ENCODE results near the gene RUBCNL. TPM values are rescaled to one million over a fixed set of nuclear protein-coding genes. Genes with fewer than 3 reads are reported as not detected.

Gene RUBCNL
- total and polyA plus RNA-seq, 4 donors: 0.36 to 4.2 (median 0.96) TPM

DNA sequence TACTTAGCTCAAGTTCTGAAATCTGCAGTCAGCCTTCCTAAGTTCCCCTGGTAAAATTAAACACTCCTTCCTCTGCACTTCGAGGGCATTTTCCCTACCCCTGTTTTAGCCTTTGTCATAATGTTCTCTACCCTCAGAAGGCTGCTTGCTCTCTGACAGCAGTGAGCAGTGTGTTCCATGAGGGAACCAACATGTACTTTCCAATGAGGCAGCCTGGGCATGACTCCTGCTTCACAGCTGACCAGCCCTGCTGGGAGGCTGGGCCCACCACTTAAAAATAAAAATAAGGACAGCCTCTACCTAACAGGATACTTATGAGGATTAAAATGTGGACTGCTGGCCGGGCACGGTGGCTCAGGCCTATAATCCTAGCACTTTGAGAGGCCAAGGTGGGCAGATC lies 26.4 kb downstream of the RUBCNL start:
- peaks cover 0 to 3% (median 0%) of the 10 kb centered on the region in 4 donors for H3K27me3 ChIP-seq (ENCODE audit: control insufficient read depth in 4 of 4, insufficient read depth in 4 of 4, low read length in 3 of 4)
- no peak for TF ChIP-seq YY1 (IDR thresholded peaks at IDR 0.05)
- TF ChIP-seq, protein P1, sequence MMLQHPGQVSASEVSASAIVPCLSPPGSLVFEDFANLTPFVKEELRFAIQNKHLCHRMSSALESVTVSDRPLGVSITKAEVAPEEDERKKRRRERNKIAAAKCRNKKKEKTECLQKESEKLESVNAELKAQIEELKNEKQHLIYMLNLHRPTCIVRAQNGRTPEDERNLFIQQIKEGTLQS (IDR thresholded peaks at IDR 0.05): no peak
- no peak for TF ChIP-seq HNF4G (IDR thresholded peaks at IDR 0.05)
- TF ChIP-seq RXRA (IDR thresholded peaks at IDR 0.05): no peak
- TF ChIP-seq RAD21 (IDR thresholded peaks at IDR 0.05): no peak
- TF ChIP-seq, protein P2, sequence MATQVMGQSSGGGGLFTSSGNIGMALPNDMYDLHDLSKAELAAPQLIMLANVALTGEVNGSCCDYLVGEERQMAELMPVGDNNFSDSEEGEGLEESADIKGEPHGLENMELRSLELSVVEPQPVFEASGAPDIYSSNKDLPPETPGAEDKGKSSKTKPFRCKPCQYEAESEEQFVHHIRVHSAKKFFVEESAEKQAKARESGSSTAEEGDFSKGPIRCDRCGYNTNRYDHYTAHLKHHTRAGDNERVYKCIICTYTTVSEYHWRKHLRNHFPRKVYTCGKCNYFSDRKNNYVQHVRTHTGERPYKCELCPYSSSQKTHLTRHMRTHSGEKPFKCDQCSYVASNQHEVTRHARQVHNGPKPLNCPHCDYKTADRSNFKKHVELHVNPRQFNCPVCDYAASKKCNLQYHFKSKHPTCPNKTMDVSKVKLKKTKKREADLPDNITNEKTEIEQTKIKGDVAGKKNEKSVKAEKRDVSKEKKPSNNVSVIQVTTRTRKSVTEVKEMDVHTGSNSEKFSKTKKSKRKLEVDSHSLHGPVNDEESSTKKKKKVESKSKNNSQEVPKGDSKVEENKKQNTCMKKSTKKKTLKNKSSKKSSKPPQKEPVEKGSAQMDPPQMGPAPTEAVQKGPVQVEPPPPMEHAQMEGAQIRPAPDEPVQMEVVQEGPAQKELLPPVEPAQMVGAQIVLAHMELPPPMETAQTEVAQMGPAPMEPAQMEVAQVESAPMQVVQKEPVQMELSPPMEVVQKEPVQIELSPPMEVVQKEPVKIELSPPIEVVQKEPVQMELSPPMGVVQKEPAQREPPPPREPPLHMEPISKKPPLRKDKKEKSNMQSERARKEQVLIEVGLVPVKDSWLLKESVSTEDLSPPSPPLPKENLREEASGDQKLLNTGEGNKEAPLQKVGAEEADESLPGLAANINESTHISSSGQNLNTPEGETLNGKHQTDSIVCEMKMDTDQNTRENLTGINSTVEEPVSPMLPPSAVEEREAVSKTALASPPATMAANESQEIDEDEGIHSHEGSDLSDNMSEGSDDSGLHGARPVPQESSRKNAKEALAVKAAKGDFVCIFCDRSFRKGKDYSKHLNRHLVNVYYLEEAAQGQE (IDR thresholded peaks at IDR 0.05): no peak
- TF ChIP-seq SP1 (IDR thresholded peaks at IDR 0.05): no peak
- TF ChIP-seq, protein P3, sequence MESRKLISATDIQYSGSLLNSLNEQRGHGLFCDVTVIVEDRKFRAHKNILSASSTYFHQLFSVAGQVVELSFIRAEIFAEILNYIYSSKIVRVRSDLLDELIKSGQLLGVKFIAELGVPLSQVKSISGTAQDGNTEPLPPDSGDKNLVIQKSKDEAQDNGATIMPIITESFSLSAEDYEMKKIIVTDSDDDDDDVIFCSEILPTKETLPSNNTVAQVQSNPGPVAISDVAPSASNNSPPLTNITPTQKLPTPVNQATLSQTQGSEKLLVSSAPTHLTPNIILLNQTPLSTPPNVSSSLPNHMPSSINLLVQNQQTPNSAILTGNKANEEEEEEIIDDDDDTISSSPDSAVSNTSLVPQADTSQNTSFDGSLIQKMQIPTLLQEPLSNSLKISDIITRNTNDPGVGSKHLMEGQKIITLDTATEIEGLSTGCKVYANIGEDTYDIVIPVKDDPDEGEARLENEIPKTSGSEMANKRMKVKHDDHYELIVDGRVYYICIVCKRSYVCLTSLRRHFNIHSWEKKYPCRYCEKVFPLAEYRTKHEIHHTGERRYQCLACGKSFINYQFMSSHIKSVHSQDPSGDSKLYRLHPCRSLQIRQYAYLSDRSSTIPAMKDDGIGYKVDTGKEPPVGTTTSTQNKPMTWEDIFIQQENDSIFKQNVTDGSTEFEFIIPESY (IDR thresholded peaks at IDR 0.05): no peak
- TF ChIP-seq EGR1 (IDR thresholded peaks at IDR 0.05; ENCODE audit: low read depth in 2 of 2): no peak
- TF ChIP-seq GABPA (IDR thresholded peaks at IDR 0.05 in 1 of 2, conservative IDR thresholded peaks at IDR 0.05 in 1 of 2): no peak
- no peak for TF ChIP-seq FOXA2 (IDR thresholded peaks at IDR 0.05)
- TF ChIP-seq TAF1 (conservative IDR thresholded peaks at IDR 0.05): no peak
- TF ChIP-seq, protein P4, sequence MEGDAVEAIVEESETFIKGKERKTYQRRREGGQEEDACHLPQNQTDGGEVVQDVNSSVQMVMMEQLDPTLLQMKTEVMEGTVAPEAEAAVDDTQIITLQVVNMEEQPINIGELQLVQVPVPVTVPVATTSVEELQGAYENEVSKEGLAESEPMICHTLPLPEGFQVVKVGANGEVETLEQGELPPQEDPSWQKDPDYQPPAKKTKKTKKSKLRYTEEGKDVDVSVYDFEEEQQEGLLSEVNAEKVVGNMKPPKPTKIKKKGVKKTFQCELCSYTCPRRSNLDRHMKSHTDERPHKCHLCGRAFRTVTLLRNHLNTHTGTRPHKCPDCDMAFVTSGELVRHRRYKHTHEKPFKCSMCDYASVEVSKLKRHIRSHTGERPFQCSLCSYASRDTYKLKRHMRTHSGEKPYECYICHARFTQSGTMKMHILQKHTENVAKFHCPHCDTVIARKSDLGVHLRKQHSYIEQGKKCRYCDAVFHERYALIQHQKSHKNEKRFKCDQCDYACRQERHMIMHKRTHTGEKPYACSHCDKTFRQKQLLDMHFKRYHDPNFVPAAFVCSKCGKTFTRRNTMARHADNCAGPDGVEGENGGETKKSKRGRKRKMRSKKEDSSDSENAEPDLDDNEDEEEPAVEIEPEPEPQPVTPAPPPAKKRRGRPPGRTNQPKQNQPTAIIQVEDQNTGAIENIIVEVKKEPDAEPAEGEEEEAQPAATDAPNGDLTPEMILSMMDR (IDR thresholded peaks at IDR 0.05; ENCODE audit: low read depth, low read length, missing input control): no peak
- no peak for TF ChIP-seq FOXA1 (IDR thresholded peaks at IDR 0.05)
- no peak for TF ChIP-seq HNF4A (conservative IDR thresholded peaks at IDR 0.05)
- no peak for TF ChIP-seq NR2F2 (IDR thresholded peaks at IDR 0.05)
- no peak for TF ChIP-seq JUND (IDR thresholded peaks at IDR 0.05)
- TF ChIP-seq, protein P5, sequence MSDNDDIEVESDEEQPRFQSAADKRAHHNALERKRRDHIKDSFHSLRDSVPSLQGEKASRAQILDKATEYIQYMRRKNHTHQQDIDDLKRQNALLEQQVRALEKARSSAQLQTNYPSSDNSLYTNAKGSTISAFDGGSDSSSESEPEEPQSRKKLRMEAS (IDR thresholded peaks at IDR 0.05): no peak
- no peak overlapping the region for H3K27ac ChIP-seq (ENCODE audit: low read depth in 1 of 2, low read length in 2 of 2)
- no peaks in the 10 kb centered on the region for H3K9me3 ChIP-seq (ENCODE audit: control insufficient read depth in 4 of 4, low read length in 3 of 4)
- H3K36me3 ChIP-seq (ENCODE audit: control insufficient read depth in 4 of 4, insufficient read depth in 3 of 4, low read depth in 1 of 4, low read length in 3 of 4): peaks cover 0 to 3% (median 0%) of the 10 kb centered on the region in 4 donors
- no peak overlapping the region for H3K9ac ChIP-seq (ENCODE audit: low read depth in 1 of 2, low read length in 2 of 2)
- 93% methylated on average over 3 of the region's 3 CpGs for WGBS
- no peak for DNase-seq (ENCODE audit: low spot score)
- H3K4me3 ChIP-seq (ENCODE audit: low read depth in 1 of 3, low read length in 3 of 3): no peak overlapping the region
- H3K4me1 ChIP-seq (ENCODE audit: control insufficient read depth in 4 of 4, insufficient read depth in 4 of 4, low read length in 3 of 4): no peaks in the 10 kb centered on the region

Data from liver (tissue), 9 donors.